ENCODE data around the gene KRT7.

GRCh38 chr12:52228931-52229330 is 4.1 kb upstream of the KRT7 start:
- TF ChIP-seq CTCF (IDR thresholded peaks at IDR 0.05): no peak
- no peak for TF ChIP-seq POLR2A (IDR thresholded peaks at IDR 0.05)

Measured in body of pancreas (tissue), 4 donors.